Measurements from ENCODE around the gene TNFAIP3.

- TF ChIP-seq EP300 (IDR thresholded peaks at IDR 0.05): no peak
- no peak for TF ChIP-seq CTCF (IDR thresholded peaks at IDR 0.05)
- TF ChIP-seq POLR2A (IDR thresholded peaks at IDR 0.05; ENCODE audit: low read depth): no peak
- no peak for TF ChIP-seq POLR2AphosphoS5 (IDR thresholded peaks at IDR 0.05)
Observed at GRCh38 chr6:137904822-137905617, 38.0 kb downstream of the TNFAIP3 start.

Data from esophagus muscularis mucosa (tissue), 4 donors.